Measurements from ENCODE around the gene CRMP1. TPM values are rescaled to one million over a fixed set of nuclear protein-coding genes. Genes with fewer than 3 reads are reported as not detected.

The CRMP1 gene
- total RNA-seq, 1 donor from 2014 or later, result 245 TPM

GRCh38 chr4:5827108-5828004 is 65.5 kb downstream of the CRMP1 start:
- no peak for DNase-seq (ENCODE audit: low read depth, low spot score)
- Mint-ChIP-seq H3K4me1 (no peaks in the 10 kb centered on the region), H3K4me3 (peak overlapping the region; percentile 28), H3K27me3 (ENCODE audit: low read depth) (no peaks in the 10 kb centered on the region), H3K9me3 (no peaks in the 10 kb centered on the region), H3K27ac (ENCODE audit: unreplicated experiment) (no peak overlapping the region), H3K36me3 (ENCODE audit: low read depth) (peaks cover 39% of the 10 kb centered on the region)
- TF ChIP-seq, protein P1, sequence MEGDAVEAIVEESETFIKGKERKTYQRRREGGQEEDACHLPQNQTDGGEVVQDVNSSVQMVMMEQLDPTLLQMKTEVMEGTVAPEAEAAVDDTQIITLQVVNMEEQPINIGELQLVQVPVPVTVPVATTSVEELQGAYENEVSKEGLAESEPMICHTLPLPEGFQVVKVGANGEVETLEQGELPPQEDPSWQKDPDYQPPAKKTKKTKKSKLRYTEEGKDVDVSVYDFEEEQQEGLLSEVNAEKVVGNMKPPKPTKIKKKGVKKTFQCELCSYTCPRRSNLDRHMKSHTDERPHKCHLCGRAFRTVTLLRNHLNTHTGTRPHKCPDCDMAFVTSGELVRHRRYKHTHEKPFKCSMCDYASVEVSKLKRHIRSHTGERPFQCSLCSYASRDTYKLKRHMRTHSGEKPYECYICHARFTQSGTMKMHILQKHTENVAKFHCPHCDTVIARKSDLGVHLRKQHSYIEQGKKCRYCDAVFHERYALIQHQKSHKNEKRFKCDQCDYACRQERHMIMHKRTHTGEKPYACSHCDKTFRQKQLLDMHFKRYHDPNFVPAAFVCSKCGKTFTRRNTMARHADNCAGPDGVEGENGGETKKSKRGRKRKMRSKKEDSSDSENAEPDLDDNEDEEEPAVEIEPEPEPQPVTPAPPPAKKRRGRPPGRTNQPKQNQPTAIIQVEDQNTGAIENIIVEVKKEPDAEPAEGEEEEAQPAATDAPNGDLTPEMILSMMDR (conservative IDR thresholded peaks at IDR 0.05), result no peak

- TF ChIP-seq, protein P1 (conservative IDR thresholded peaks at IDR 0.05), result no peak
- no peak for DNase-seq (ENCODE audit: low read depth, low spot score)
- peak overlapping the region; percentile 28 for H3K4me3 Mint-ChIP-seq
- H3K9me3 Mint-ChIP-seq, result no peaks in the 10 kb centered on the region
- peaks cover 46% of the 10 kb centered on the region for H3K36me3 Mint-ChIP-seq (ENCODE audit: low read depth)
- H3K27me3 Mint-ChIP-seq (ENCODE audit: low read depth), result no peaks in the 10 kb centered on the region
- no peak overlapping the region for H3K27ac Mint-ChIP-seq (ENCODE audit: unreplicated experiment)
- H3K4me1 Mint-ChIP-seq, result no peaks in the 10 kb centered on the region
Observed at GRCh38 chr4:5826437-5827107, 66.3 kb downstream of the CRMP1 start.

DNA sequence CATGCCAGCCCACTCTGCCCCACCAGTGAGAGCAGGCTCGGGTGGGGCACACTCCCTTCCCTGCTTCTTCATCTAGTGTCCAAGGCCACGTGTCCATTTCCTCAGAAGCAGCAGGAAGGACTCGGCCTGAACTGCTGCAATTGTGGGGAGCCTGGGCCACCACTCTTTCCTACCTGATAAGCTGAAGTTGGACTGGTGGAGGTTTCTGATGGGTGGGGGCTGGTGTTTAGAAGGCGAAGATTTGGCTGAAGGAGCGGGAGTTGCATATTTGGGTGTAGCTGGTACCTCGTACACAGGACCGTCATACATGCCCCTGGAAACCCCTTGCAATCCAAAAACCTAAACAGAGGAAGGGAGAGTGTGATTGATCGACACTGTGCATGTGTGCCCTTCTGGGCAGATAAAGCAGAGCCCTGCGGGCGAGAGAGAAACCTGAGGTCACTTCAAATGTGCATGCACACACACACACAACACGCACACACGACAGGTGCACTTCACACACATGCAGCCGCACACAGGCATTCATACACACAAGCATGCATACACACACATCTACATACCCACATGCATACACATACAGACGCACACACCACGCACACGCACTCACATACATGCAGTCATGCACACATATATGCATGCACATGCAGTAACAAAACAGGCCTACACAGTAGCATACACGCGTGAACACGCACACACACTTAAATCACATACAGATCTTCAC is 67.4 kb downstream of the CRMP1 start:
- Mint-ChIP-seq H3K4me1 (no peaks in the 10 kb centered on the region), H3K36me3 (ENCODE audit: low read depth) (peaks cover 52% of the 10 kb centered on the region), H3K27ac (ENCODE audit: unreplicated experiment) (no peak overlapping the region), H3K27me3 (ENCODE audit: low read depth) (no peaks in the 10 kb centered on the region), H3K9me3 (no peaks in the 10 kb centered on the region), H3K4me3 (no peak overlapping the region)
- DNase-seq (ENCODE audit: low read depth, low spot score), result no peak
- TF ChIP-seq, protein P1 (conservative IDR thresholded peaks at IDR 0.05), result no peak

DNA sequence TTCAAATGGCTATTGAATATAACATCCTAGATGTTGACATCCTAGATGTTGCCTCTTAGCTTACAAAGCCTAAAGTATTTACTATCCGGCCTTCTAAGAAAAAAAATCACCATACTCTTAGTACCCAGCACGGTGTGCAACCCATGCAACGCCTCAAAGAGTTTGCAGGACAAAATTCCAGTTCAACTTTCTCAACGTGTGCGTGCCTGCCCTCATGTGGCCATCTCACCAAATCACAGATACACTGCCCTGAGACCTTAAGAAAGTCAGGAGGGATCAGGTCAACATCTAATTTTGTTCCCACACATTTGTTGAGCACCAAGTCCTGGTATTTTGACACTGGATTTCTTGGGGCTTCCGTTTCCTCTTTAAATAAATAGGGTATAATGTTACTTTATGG is 68.3 kb downstream of the CRMP1 start:
- Mint-ChIP-seq H3K36me3 (ENCODE audit: low read depth) (peaks cover 58% of the 10 kb centered on the region), H3K27me3 (ENCODE audit: low read depth) (no peaks in the 10 kb centered on the region), H3K9me3 (no peaks in the 10 kb centered on the region), H3K27ac (ENCODE audit: unreplicated experiment) (no peak overlapping the region), H3K4me3 (no peak overlapping the region), H3K4me1 (no peaks in the 10 kb centered on the region)
- TF ChIP-seq, protein P1 (conservative IDR thresholded peaks at IDR 0.05), result peak; percentile 61
- DNase-seq (ENCODE audit: low read depth, low spot score), result peak; percentile 21

DNA sequence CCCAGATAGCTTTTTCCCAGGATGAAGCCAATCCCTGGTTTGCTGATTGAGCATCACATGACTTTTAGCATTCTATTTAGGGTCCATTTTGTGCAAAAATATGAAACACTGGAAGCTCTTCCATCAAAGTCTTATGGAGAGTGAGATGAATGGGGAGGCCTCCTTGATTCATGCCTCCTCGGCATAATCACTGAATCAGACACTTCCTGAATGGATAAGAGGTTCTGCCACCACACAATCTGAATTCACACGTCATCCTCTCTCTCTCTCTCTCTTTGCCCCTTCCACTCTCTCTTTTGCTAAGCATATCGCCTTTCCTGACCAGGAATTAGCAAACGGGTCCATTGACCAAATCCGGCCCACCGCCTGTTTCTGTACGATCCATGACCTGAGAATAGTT is 68.7 kb downstream of the CRMP1 start:
- no peak overlapping the region for H3K27ac Mint-ChIP-seq (ENCODE audit: unreplicated experiment)

More for the DNA sequence above, 68.7 kb downstream of the CRMP1 start:
- peak overlapping the region; percentile 7 for H3K4me3 Mint-ChIP-seq
- TF ChIP-seq, protein P1 (conservative IDR thresholded peaks at IDR 0.05), result no peak
- H3K4me1 Mint-ChIP-seq, result no peaks in the 10 kb centered on the region
- H3K9me3 Mint-ChIP-seq, result no peaks in the 10 kb centered on the region
- DNase-seq (ENCODE audit: low read depth, low spot score), result no peak
- H3K27me3 Mint-ChIP-seq (ENCODE audit: low read depth), result no peaks in the 10 kb centered on the region
- peaks cover 60% of the 10 kb centered on the region for H3K36me3 Mint-ChIP-seq (ENCODE audit: low read depth)

Data from neural crest cell (in vitro differentiated cells).